Hypothalamus (tissue), 51 donors: ENCODE results near the gene GPR161.
"Not testable (repeated sequence)": the region's sequence is repeated elsewhere in the genome, so short reads cannot be mapped to it uniquely, and the experiment has no call there.

ENCODE experiments used
- DNase-seq, 51 donors: peaks; one replicate each; lab custom pipeline; 2025; lab: John Stamatoyannopoulos, UW

The GPR161 gene

GRCh38 chr1:168089326-168089978 is 47.3 kb downstream of the GPR161 start:
- no peak for DNase-seq

GRCh38 chr1:168088511-168089325 is 48.0 kb downstream of the GPR161 start:
- DNase-seq: no peak

- no peak for DNase-seq
These were observed 49.0 kb downstream of the GPR161 start for GRCh38 chr1:168087696-168088095.

GRCh38 chr1:168086438-168086837 is 50.3 kb downstream of the GPR161 start:
- no peak for DNase-seq

GRCh38 chr1:168085401-168085872 is 51.3 kb downstream of the GPR161 start:
- DNase-seq: peak in 21 of 51 donors; percentile 2 to 57 (median 34)

GRCh38 chr1:168084396-168085231 is 52.1 kb downstream of the GPR161 start:
- DNase-seq: peak in 17 of 51 donors; percentile 6 to 46 (median 16)

- DNase-seq: peak in 1 of 51 donors; percentile 20
These were observed 53.0 kb downstream of the GPR161 start for GRCh38 chr1:168083456-168084325.

GRCh38 chr1:168082008-168082876 is 54.5 kb downstream of the GPR161 start:
- peak in 41 of 51 donors; percentile 11 to 75 (median 51) for DNase-seq

GRCh38 chr1:168081373-168082007 is 55.2 kb downstream of the GPR161 start:
- DNase-seq: peak in 2 of 51 donors; percentile 9 to 35

GRCh38 chr1:168079761-168080160 is 57.0 kb downstream of the GPR161 start:
- DNase-seq: no peak

- no peak for DNase-seq
These were observed 67.3 kb downstream of the GPR161 start for GRCh38 chr1:168069384-168069783.

GRCh38 chr1:168065506-168065905 is 71.2 kb downstream of the GPR161 start:
- no peak for DNase-seq

GRCh38 chr1:168064216-168064615 is 72.5 kb downstream of the GPR161 start:
- no peak for DNase-seq

GRCh38 chr1:168057921-168058320 is 78.8 kb downstream of the GPR161 start:
- no peak for DNase-seq

GRCh38 chr1:168057355-168057754 is 79.4 kb downstream of the GPR161 start:
- DNase-seq: no peak

- DNase-seq: not testable (repeated sequence)
These were observed 80.6 kb downstream of the GPR161 start for GRCh38 chr1:168056152-168056551.

- DNase-seq: peak in 3 of 51 donors; percentile 1 to 11 (median 10)
These were observed 82.6 kb downstream of the GPR161 start for GRCh38 chr1:168054117-168054516.

- no peak for DNase-seq
These were observed 83.0 kb downstream of the GPR161 start for GRCh38 chr1:168053681-168054080.
